HG03442 (cell line): Measurements from ENCODE around the gene ACACB.

Experiments used
- ATAC-seq: cut with Tn5 transposase; IDR thresholded peaks from one replicate; pipeline ENCODE4 v1.9.1; 2021; ENCODE audit warnings: mild to moderate bottlenecking, moderate library complexity; ENCODE audit not compliant: unreplicated experiment

The ACACB gene

DNA sequence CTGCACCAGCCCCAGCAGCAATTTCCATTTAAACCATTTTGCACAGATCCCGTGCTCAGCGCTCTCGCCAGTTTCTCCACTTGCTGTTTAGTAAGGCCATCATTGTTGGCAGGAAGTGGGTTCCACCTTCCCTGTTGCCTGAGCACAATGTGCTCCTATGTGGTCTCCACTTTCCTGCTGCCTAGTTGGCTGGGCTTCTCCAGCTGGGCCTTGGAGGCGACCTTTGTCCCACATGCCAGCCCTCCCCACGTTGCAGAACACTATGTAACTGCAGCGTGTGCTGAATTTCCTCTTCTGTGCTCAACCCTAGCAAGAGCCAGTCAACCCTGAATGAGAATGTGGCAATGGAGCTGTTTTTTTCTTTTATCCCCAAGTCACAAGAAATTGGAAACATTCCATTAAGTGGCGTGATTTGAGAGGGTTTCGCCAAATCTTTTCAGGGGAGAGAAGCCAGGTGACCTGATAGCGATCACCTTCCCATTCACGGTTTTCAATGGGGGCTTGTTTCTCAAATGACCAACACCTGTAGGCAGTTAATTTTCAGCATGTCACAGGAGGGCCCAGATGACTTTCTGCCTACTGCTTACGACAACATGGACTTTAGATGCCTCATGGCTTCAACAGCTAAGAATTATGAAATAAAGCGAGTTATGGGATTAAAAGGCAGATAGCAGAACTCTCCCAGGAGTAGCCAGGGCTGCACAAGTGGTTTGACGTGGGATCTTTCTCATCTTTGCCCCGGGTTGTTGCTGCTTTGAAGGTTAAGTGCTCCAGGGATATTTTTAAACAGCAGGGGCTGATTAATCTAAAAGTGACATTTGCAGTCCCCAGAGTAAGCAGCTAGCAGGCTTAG is at the start of gene ACACB:
Gene ACACB (plus strand): TSS at position 830 of the 853 bp plus-strand sequence. CDS start 22,819 bp downstream, outside the sequence.
- no peak for ATAC-seq

DNA sequence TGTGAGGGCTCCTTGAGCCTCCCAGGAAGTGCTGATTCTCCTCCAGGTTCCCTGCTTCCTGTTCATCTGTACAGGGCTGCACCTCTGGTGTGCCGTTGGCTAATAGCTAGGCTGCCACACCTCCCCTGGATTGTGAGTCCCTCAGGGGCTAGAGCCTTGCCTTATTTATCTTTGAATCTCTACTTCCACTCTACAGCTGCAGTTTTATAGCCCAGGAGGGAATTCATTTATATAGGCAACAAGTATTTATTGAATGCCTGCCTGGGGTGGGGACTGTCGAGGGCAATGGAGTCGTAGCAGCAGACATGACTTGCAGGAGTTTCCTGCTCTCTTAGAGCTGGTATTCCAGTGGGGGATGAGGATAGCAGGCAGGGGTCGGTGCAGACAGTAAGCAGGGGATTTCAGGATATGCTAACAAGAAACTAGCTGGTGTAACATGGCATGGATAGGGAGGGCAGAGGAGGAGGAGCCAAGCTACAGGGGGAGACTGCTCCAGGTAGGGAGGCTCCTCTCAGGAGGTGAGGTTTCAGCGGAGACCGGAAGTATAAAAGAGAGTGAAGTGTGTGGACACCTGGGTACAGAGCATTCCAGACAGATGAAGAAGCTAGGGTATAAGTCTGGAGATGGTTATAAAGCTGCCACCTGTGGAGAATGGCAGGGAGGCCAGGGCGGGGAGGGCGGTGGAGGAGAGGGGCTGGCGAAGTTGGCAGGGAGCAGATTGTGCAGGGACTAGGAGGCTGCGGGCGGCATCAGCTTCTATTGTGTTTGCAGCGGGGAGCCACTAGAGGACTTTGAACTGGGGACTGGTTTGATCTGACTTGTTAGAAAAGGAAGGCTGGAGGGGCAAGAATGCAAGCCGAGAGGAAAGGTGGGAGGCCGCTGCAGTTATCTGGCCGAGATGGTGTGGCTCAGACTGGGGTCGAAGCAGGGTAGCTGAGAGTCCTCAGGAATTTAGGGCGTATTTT is 46.8 kb upstream of the ACACB start:
- no peak for ATAC-seq

DNA sequence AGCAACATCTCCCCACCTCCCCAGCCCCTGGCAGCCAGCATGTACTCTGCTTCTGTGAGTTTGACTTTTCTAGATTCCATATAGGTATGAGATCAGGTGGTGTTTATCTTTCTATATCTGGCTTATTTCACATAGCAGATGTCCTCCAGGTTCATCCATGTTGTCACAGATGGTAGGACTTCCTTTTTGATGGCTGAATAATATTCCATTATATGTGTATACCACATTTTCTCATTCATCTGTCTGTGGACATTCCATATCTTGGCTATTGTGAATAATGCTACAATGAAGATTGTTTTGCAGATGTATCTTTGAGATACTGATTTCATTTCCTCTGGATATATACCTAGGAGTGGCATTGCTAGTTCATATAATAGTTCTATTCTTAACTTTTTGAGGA is 41.5 kb upstream of the ACACB start:
- no peak for ATAC-seq

DNA sequence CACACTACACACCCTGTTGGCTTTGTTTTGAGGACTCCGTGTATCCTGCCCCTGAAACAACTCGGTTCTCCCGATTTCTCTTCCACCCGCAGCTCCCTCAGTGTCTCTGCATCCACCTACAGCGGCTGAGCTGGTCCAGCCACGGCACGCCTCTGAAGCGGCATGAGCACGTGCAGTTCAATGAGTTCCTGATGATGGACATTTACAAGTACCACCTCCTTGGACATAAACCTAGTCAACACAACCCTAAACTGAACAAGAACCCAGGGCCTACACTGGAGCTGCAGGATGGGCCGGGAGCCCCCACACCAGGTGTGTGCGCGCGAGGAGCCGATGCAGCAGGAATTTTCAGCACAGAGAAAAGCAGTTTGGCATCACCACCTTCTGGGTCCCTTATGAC is 33.6 kb upstream of the ACACB start:
- ATAC-seq: no peak

DNA sequence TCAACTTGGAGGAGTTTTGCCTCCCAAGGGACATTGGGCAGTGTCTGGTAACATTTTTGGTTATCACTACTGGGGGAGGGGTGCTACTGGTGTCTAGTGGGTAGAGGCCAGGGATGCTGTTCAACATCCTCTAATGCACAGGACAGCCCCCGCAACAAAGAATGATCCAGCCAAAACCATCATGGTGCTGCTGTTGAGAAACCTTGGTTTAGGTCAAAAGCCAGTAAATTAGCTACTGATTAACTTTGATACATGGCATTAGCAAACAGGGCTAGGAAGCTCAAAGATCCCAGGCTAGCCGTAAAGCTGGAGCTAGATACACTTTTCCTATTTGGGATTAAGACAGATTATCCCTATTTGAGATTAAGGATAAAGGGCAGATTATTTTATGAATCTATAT is 32.0 kb upstream of the ACACB start:
- ATAC-seq: no peak

DNA sequence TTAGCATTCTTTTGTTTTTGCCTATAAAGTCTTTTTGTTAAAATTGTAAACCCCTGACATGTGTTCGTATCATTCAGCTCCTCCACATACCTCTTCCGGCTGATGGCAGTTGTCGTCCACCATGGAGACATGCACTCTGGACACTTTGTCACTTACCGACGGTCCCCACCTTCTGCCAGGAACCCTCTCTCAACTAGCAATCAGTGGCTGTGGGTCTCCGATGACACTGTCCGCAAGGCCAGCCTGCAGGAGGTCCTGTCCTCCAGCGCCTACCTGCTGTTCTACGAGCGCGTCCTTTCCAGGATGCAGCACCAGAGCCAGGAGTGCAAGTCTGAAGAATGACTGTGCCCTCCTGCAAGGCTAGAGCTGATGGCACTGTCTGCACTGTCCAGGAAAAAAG is 30.8 kb upstream of the ACACB start:
- no peak for ATAC-seq

DNA sequence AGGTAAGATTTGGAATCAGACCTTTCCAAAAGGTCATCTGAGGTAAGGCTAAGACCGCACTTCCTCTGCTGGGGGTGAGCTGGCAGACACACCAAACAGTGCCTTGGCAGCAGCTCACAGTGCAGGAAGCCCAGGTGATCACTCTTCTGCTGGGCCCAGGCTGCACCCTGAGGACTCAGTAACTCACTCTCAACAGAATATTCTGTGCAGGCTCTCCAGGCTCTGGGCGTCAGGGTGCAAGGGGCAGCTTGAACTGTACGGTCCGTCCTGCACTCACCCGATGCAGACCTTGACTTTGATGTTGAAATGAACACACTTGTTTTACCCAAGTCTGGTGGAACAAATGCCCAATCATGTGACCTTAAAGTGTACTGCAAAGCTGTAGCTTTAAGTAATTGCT is 29.1 kb upstream of the ACACB start:
- ATAC-seq: no peak

DNA sequence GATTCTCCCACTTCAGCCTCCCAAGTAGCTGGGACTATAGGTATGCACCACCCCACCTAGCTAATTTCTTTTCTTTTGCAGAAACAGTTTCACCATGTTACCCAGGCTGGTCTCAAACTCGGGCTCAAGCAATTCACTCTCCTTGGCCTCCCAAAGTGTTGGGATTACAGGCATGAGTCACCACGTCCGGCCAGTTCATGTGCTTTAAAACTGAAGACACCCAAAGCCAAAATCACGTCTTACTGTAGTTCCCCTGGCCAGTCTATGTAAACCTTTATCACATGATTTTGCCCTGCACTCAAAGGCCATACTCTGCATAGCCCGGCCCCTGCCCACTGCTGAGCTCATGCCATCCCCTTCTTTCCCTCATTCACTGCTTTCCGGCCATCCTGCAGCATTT is 27.6 kb upstream of the ACACB start:
- ATAC-seq: no peak

DNA sequence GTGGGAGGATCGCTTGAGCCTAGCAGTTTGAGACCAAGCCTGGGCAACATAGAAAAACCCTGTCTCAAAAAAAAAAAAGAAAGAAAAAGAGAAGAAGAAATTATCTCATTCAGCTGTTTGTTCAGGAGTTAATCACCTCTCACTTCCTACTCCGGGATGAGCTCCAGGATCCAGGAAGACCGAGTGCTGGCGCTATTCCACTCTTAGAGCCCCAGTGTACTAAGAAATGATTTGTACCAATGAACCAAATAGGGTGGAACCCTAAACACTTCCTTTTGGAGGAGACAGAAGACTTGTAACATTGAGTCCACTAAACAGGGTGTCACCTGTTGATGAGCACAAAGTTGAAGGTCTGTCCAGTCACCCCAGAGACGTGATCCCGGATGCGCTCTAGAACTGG is 26.7 kb upstream of the ACACB start:
- ATAC-seq: no peak

DNA sequence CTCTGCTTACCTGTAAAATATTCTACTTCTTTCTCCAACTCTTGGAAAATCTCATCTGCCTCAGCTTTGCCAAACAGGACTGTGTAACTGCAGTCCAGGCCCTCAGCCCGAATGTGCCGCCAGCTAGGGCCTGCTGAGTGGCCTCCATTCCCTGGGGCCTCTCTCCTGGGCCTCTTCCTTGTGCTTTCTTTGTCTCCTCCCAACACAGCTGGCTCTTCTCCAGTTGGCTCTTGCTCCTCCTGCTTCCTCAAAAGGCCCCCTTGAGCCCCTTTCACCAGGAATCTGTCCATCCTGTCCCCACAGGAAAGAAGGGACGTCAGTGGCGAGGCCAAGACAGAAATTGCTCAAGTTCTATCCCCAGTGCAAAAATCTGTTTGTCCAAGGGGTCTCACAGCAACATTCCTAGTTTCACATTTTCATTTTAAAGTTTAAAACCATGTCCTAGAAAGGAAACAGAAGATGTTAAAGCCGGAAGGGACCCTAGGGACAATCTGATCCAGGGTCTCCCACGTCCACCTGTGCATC is 23.8 kb upstream of the ACACB start:
- no peak for ATAC-seq

DNA sequence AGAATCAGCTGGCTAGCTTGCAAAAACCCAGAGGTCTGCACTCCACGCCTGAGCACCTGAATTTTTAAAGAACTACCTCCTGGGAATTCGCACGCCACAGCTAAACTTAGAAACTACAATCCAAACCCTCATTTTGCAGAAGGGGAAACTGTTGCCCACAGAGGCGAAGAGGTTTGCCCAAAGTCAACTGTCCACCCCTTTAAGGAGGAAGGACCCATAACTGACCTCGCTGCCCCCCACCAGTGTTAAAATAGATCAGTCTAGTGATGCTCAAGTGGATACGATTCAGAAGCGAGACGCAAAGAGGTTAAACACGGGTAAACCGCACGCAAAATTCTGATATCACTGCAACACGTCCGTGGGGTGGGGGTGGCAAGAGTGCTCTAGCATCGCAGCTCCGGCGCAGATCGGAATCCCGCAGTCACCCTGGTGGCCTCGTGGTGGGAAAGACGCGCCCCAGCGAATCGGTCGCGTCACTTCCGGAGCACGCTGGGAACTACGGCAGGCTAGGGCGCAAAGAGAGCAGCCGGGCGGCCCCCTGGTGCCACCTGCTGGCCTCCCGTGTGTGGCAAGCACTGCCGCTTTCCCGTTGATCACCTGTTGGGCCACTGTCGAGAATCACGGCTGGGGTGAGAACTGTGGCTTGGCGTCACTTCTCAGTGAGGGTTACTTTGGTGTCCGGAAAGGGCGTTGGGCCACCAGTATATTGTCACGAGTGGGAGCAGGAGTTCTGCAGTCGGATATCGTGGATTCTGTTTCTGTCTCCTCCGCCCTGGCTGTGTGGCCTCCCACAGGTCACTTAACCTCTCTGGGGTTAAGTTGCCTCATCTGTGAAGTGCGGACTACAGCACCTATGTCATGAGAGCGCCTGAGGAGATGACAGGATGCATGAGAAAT is 23.1 kb upstream of the ACACB start, which contains the start of gene ALKBH2:
Gene ALKBH2 (minus strand): TSS at position 451 of the 897 bp plus-strand sequence. CDS start 686 bp downstream, outside the sequence.
- peak; percentile 54 for ATAC-seq

DNA sequence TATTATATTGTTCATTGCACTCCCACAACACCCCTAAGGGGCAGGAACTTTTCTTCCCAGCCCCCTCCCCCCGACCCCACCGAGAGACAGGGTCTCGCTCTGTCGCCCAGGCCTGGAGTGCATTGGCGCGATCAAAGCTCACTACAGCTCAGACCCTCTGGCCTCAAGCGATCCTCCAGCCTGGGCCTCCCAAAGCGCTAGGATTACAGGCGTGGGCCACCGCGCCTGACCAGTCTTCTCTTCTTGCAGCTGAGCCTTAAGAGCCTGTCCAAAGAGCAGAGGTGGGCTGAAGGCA is 19.3 kb upstream of the ACACB start:
- ATAC-seq: no peak

DNA sequence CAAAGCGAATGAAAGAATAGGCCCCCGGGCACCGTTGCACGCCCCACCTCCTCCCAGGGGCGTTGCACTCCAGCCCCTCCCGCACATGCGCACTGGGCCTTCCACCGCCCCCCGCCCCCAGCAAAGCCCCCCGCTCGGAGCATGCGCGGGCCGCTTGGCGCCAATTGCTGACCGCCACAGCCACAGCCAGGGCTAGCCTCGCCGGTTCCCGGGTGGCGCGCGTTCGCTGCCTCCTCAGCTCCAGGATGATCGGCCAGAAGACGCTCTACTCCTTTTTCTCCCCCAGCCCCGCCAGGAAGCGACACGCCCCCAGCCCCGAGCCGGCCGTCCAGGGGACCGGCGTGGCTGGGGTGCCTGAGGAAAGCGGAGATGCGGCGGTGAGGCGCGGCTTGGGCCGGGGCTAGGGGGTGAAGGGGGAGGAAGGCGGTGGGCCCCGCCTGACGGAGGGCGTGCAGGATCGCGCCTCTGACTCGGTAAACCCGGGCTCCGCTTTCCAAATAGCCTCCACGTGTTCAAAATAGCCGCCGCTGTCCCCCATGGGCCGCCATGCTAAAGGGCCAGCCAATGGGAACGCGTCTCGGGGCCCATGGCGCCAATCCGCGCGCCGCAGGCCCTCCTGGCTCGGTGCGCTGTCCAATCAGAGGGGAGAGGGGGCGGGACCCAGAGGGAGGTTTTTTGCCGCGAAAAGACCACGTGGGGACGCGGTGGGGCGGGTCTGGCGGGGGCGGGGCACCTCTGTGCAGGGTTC is 18.8 kb upstream of the ACACB start, which contains the start of gene UNG:
Gene UNG (plus strand): TSS at position 163 of the 748 bp plus-strand sequence. CDS start 83 bp downstream, at position 246.
- ATAC-seq: peak; percentile 88

DNA sequence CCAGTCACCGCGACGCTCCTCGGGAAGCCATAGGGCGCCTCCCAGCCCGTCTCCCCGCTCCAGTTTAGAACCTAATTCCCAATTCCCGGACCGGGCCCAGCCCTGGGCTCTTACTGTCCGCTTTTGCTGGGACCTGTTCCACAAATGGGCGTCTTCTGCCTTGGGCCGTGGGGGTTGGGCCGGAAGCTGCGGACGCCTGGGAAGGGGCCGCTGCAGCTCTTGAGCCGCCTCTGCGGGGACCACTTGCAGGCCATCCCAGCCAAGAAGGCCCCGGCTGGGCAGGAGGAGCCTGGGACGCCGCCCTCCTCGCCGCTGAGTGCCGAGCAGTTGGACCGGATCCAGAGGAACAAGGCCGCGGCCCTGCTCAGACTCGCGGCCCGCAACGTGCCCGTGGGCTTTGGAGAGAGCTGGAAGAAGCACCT is 18.2 kb upstream of the ACACB start:
- ATAC-seq: peak; percentile 15

DNA sequence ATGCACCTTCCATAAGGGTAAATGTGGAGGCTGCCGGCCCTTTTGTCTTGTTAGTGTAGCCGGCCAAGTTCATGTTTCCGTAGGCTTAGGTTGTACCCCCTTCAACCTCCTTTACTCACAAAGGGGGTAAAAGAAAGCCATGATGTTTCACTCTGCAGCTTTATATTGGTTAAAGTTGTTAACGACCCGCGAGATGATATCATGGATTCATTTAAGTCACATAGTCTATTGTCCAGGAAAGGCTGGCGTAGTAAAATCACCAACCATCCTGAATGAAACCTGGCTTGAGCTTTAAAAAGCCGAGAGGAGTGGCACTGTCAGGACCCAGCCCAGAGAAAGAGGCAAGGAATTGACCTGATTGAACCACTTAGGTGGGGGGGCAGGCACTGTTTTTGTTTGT is 17.7 kb upstream of the ACACB start:
- ATAC-seq: no peak

DNA sequence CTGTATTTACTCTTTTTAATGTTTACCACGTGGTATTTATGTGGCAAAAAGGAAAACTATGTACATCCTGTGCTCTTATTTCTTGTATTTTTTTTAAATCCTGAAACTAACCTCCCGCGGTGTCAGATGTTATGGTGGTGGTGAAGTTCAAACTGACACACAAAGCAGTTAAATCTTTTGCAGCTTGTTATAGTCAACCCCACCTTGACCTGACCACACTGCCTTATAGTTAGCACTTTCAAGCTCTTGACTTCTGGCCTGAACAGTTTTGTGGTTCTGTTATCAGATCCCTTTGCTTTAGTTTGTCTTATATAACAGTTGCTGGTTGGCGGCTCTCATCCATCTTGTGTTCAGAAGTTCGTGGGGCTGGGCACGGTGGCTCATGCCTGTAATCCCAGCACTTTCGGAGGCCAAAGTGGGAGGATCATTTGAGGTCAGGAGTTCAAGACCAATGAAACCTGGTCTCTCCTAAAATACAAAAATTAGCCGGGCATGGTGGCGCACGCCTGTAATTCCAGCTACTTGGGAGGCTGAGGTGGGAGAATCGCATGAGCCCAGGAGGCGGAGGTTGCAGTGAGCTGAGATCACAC is 16.9 kb upstream of the ACACB start:
- ATAC-seq: no peak

DNA sequence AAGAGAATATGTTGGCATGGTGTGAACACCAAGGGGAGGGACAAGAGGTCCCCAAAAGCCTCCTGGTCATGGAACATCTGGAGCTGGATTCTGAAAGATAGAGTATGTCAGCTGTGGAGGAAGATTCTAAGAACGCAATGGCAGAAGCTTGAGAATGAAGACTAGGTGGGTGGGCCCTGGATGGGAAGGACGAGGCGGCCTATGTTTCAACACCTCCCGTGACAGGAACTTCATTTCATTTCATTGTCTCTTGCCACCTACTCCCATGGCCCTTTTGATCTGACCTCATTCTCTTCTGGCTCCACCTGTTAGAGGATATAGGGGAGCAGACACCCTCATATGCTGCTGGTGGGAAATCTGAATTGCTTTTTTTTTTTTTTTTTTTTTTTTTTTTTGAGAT is 15.6 kb upstream of the ACACB start:
- no peak for ATAC-seq

DNA sequence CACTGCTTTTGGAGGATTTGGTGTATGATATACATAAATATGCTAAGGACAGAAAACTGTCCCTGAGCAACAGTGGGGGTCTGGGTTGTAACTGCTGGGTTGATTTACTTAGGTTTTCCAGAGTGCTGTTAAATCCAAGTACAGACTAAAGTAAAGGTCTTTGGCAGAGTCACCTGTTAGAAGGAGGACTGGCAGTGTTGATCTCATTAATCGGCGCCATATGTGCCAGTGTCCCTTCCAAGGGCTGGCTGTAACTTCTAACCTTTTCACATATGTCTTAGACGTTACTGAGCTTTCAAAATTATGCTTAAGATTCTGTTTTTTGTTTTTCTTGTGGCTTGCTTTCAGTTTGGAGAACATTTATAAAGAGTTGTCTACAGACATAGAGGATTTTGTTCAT is 13.9 kb upstream of the ACACB start:
- ATAC-seq: no peak

DNA sequence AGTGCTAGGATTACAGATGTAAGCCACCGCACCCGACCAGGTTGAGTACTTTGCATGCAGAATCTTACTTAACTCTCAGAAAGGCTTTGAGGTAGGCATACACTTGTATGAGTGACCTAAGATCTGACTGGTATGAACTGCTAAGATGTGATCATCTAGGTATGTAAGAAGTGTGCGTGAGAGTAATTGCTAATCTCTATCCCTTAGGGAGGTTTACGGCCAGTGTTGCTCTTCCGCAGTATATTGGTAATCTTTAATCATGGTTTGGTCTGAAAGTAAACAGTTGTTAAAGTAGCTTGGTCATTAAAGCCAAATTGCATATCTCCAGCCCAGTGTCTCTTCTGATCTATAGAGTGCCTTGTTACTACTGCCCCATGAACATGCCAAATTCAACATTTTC is 11.2 kb upstream of the ACACB start:
- ATAC-seq: no peak
